ENCODE measurements around the gene CARD10.
A peak's percentile ranks its signal among the peaks of the same experiment; 100 is the strongest.

The CARD10 gene

GRCh38 chr22:37525746-37526350 is 6.6 kb upstream of the CARD10 start:
- DNase-seq = no peak

- DNase-seq = no peak
Observed at GRCh38 chr22:37525073-37525745, 6.0 kb upstream of the CARD10 start.

GRCh38 chr22:37522482-37522881 is 3.3 kb upstream of the CARD10 start:
- DNase-seq = no peak

- peak; percentile 26 for DNase-seq
Observed at GRCh38 chr22:37521236-37521739, 2.1 kb upstream of the CARD10 start.

GRCh38 chr22:37520776-37521191 is 1.6 kb upstream of the CARD10 start:
- DNase-seq = no peak

GRCh38 chr22:37518509-37519267 is 527 bp downstream of the CARD10 start:
- peak; percentile 25 for DNase-seq

GRCh38 chr22:37517826-37518450 is 1.3 kb downstream of the CARD10 start:
- DNase-seq = no peak

GRCh38 chr22:37516456-37516855 is 2.8 kb downstream of the CARD10 start:
- DNase-seq = no peak

- DNase-seq = no peak
Observed at GRCh38 chr22:37515901-37516300, 3.3 kb downstream of the CARD10 start.

- no peak for DNase-seq
Observed at GRCh38 chr22:37514526-37515051, 4.6 kb downstream of the CARD10 start.

GRCh38 chr22:37511395-37512104 is 7.7 kb downstream of the CARD10 start:
- DNase-seq = no peak

- no peak for DNase-seq
Observed at GRCh38 chr22:37510091-37510490, 9.1 kb downstream of the CARD10 start.

- no peak for DNase-seq
Observed at GRCh38 chr22:37509059-37509860, 10.0 kb downstream of the CARD10 start.

GRCh38 chr22:37508431-37508992 is 10.7 kb downstream of the CARD10 start:
- no peak for DNase-seq

GRCh38 chr22:37507731-37508130 is 11.5 kb downstream of the CARD10 start:
- no peak for DNase-seq

GRCh38 chr22:37505989-37506388 is 13.2 kb downstream of the CARD10 start:
- DNase-seq = no peak

- DNase-seq = no peak
Observed at GRCh38 chr22:37505565-37505964, 13.7 kb downstream of the CARD10 start.

- DNase-seq = no peak
Observed at GRCh38 chr22:37504964-37505363, 14.3 kb downstream of the CARD10 start.

GRCh38 chr22:37503850-37504249 is 15.4 kb downstream of the CARD10 start:
- DNase-seq = no peak

- DNase-seq = no peak
Observed at GRCh38 chr22:37503183-37503683, 16.0 kb downstream of the CARD10 start.

Measured in RPMI8226 (cell line).